Esophagus squamous epithelium (tissue), 5 donors: ENCODE results near the gene ERC1. TPM values are rescaled to one million over a fixed set of nuclear protein-coding genes. Genes with fewer than 3 reads are reported as not detected.

Experiments used
- DNase-seq: peaks from one replicate; lab custom pipeline; 2025; lab: John Stamatoyannopoulos, UW
- H3K27ac ChIP-seq, 4 donors: fragments of 200-600 bp; sonication (generic); one replicate each; pipeline ENCODE4 v1.5.1; 2016 to 2019; ENCODE audit warnings: mild to moderate bottlenecking in 1 of 4
- H3K27me3 ChIP-seq, 4 donors: fragments of 200-600 bp; sonication (generic); 1 replicate in 3 of 4; 2 replicates in 1 of 4; pipeline versions ENCODE4 v1.5.1 to v1.6.0; 2017 to 2021; ENCODE audit warnings: antibody characterized with exemption in 1 of 4
- H3K36me3 ChIP-seq, 3 donors: fragments of 200-600 bp; sonication (generic); one replicate each; pipeline ENCODE4 v1.5.1; 2016 to 2019
- H3K4me1 ChIP-seq, 3 donors: fragments of 200-600 bp; sonication (generic); one replicate each; pipeline ENCODE4 v1.5.1; 2017 to 2019
- H3K4me3 ChIP-seq, 4 donors: fragments of 200-600 bp; sonication (generic); 1 replicate in 3 of 4; 2 replicates in 1 of 4; pipeline ENCODE4 v1.5.1; 2016 to 2019; ENCODE audit warnings: mild to moderate bottlenecking in 2 of 4, moderate library complexity in 1 of 4
- H3K9me3 ChIP-seq, 3 donors: fragments of 200-600 bp; sonication (generic); one replicate each; pipeline ENCODE4 v1.5.1; 2016 to 2019
- CTCF ChIP-seq, 6 experiments: fragments of 450-650 bp in 4 of 6; fragments of 200-600 bp in 2 of 6; sonication (generic) in 2 of 6; IDR thresholded peaks; one replicate each; pipeline ENCODE4 v1.5.1; 2016 to 2019; ENCODE audit warnings: antibody characterized with exemption in 6 of 6, mild to moderate bottlenecking in 4 of 6, moderate library complexity in 4 of 6
- POLR2A ChIP-seq, 4 donors: fragments of 450-650 bp; IDR thresholded peaks; one replicate each; pipeline ENCODE4 v1.6.1; 2017; ENCODE audit warnings: antibody characterized with exemption in 4 of 4, mild to moderate bottlenecking in 4 of 4, moderate library complexity in 3 of 4
- WGBS, 2 donors: methylation state at CpG; one replicate each; pipeline ENCODE4 v1.1.5; 2018; 5-methylcytosine and 5-hydroxymethylcytosine counted together
- intact Hi-C: fragments of 100-400 bp; cut with DNase I; formaldehyde crosslinking; loops from one replicate; pipeline ENCODE4 v1.15.0; 2022
- total RNA-seq, 4 donors: library from RNA; depleted of rRNA; stranded (reverse); fragments of >200 nt; gene quantifications; one replicate each; pipeline ENCODE4 v1.1.0, GENCODE V29; 2016
- donor health status: DM: yes; HTN: yes; CAD: no.

Gene ERC1
- total RNA-seq, 4 donors from 2014 or later: 19.0 to 50.7 (median 37.5) TPM

- H3K36me3 ChIP-seq: peaks cover 0 to 22% (median 0%) of the 10 kb centered on the region in 3 donors
- no peak overlapping the region for H3K27ac ChIP-seq
- intact Hi-C loops: no loop called here
- no peaks in the 10 kb centered on the region for H3K9me3 ChIP-seq
- no peak for DNase-seq
- H3K27me3 ChIP-seq: no peaks in the 10 kb centered on the region
- no peak overlapping the region for H3K4me3 ChIP-seq
- peaks cover 0 to under 1% (median 0%) of the 10 kb centered on the region in 3 donors for H3K4me1 ChIP-seq
- 83 to 89% methylated on average over 5 of the region's 5 CpGs for WGBS, 2 donors
- TF ChIP-seq CTCF (IDR thresholded peaks at IDR 0.05): no peak
- TF ChIP-seq POLR2A (IDR thresholded peaks at IDR 0.05): no peak
Observed at GRCh38 chr12:1019283-1019682, 28.3 kb downstream of the ERC1 start.

GRCh38 chr12:1020389-1020788 lies 29.4 kb downstream of the ERC1 start:
- intact Hi-C loops: no loop called here
- Histone ChIP-seq H3K27ac (no peak overlapping the region), H3K9me3 (no peaks in the 10 kb centered on the region), H3K4me3 (no peak overlapping the region), H3K4me1 (no peaks in the 10 kb centered on the region), H3K27me3 (no peaks in the 10 kb centered on the region), H3K36me3 (peaks cover 0 to 22% (median 0%) of the 10 kb centered on the region in 3 donors)
- no peak for TF ChIP-seq POLR2A (IDR thresholded peaks at IDR 0.05)
- TF ChIP-seq CTCF (IDR thresholded peaks at IDR 0.05): no peak
- DNase-seq: no peak
- 87 to 90% methylated on average over 3 of the region's 3 CpGs for WGBS, 2 donors

GRCh38 chr12:1022032-1022970 lies 31.3 kb downstream of the ERC1 start:
- no peak for TF ChIP-seq CTCF (IDR thresholded peaks at IDR 0.05)
- Histone ChIP-seq H3K4me3 (no peak overlapping the region), H3K9me3 (no peaks in the 10 kb centered on the region), H3K27me3 (no peaks in the 10 kb centered on the region), H3K36me3 (peaks cover 0 to 27% (median 0%) of the 10 kb centered on the region in 3 donors), H3K4me1 (no peaks in the 10 kb centered on the region), H3K27ac (no peak overlapping the region)
- intact Hi-C loops: no loop called here
- WGBS, 2 donors: 94 to 97% methylated on average over 7 to 9 of the region's 9 CpGs
- no peak for DNase-seq

- peaks cover 0 to 57% (median 7%) of the 10 kb centered on the region in 3 donors for H3K36me3 ChIP-seq
- 88 to 92% methylated on average over 3 of the region's 3 CpGs for WGBS, 2 donors
- no peaks in the 10 kb centered on the region for H3K9me3 ChIP-seq
- no peak overlapping the region for H3K4me3 ChIP-seq
- no peak for DNase-seq
- H3K27me3 ChIP-seq: no peaks in the 10 kb centered on the region
- TF ChIP-seq POLR2A (IDR thresholded peaks at IDR 0.05) (no peak), CTCF (IDR thresholded peaks at IDR 0.05) (no peak)
- intact Hi-C loops: no loop called here
- no peak overlapping the region for H3K27ac ChIP-seq
- H3K4me1 ChIP-seq: no peaks in the 10 kb centered on the region
Observed at GRCh38 chr12:1030779-1031178, 39.8 kb downstream of the ERC1 start.

- WGBS, 2 donors: 96 to 98% methylated on average over 3 of the region's 3 CpGs
- TF ChIP-seq CTCF (IDR thresholded peaks at IDR 0.05) (no peak), POLR2A (IDR thresholded peaks at IDR 0.05) (no peak)
- DNase-seq: no peak
- Histone ChIP-seq H3K36me3 (peaks cover 0 to 60% (median 0%) of the 10 kb centered on the region in 3 donors), H3K4me1 (no peaks in the 10 kb centered on the region), H3K4me3 (no peak overlapping the region), H3K27ac (no peak overlapping the region), H3K27me3 (no peaks in the 10 kb centered on the region), H3K9me3 (no peaks in the 10 kb centered on the region)
- intact Hi-C loops: no loop called here
Observed at GRCh38 chr12:1034243-1034642, 43.2 kb downstream of the ERC1 start.
